HEK293 (cell line): Measurements from ENCODE around the gene METRNL.

Source experiments
- ZNF221 ChIP-seq: fragments of 450-650 bp; formaldehyde crosslinking; IDR thresholded peaks from 2 replicates; pipeline ENCODE4 v1.5.1; 2017; ENCODE audit warnings: missing biosample characterization, missing genetic modification characterization, borderline replicate concordance
- TF ChIP-seq, protein P1 (sequence below): fragments of 450-650 bp; formaldehyde crosslinking; IDR thresholded peaks from 2 replicates; pipeline ENCODE4 v1.5.1; 2016; ENCODE audit warnings: missing biosample characterization, missing genetic modification characterization
- TF ChIP-seq, protein P2 (sequence below): fragments of 450-650 bp; formaldehyde crosslinking; IDR thresholded peaks from 2 replicates; pipeline ENCODE4 v1.5.1; 2016; ENCODE audit warnings: missing biosample characterization, missing genetic modification characterization

DNA sequence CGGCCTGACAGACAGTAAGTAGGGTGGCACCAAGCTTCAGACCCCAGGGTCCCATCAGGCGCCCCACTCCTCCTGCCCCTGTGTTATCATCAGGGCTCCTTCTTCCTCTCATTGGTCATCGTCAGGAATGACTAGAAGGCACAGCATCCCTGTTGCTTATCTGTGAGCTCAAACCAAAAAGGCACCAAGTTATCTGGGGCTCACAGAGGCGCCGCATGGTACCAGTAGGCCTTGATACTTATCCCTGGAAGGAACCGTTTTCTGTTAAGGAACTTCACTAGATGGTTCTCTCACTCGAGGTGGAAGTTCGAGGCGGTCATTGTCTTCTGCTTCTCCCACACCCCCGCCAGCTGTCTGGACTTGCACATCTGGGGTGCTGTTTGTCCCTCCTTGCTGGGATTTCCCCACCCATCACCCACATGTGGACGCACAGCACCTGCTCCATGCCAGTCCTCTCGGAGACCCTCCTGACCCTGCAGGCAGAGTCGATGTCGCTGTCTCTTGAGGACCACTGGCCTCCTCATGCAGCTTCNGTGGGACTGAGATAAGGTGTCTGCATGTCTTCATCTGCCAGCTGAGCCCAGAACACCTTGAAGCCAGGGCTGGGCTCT is 52.1 kb downstream of the METRNL start:
- TF ChIP-seq, protein P1, sequence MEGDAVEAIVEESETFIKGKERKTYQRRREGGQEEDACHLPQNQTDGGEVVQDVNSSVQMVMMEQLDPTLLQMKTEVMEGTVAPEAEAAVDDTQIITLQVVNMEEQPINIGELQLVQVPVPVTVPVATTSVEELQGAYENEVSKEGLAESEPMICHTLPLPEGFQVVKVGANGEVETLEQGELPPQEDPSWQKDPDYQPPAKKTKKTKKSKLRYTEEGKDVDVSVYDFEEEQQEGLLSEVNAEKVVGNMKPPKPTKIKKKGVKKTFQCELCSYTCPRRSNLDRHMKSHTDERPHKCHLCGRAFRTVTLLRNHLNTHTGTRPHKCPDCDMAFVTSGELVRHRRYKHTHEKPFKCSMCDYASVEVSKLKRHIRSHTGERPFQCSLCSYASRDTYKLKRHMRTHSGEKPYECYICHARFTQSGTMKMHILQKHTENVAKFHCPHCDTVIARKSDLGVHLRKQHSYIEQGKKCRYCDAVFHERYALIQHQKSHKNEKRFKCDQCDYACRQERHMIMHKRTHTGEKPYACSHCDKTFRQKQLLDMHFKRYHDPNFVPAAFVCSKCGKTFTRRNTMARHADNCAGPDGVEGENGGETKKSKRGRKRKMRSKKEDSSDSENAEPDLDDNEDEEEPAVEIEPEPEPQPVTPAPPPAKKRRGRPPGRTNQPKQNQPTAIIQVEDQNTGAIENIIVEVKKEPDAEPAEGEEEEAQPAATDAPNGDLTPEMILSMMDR (tag by site-specific recombination) = no peak
- TF ChIP-seq ZNF221 (tag by site-specific recombination) = no peak
- TF ChIP-seq, protein P2, sequence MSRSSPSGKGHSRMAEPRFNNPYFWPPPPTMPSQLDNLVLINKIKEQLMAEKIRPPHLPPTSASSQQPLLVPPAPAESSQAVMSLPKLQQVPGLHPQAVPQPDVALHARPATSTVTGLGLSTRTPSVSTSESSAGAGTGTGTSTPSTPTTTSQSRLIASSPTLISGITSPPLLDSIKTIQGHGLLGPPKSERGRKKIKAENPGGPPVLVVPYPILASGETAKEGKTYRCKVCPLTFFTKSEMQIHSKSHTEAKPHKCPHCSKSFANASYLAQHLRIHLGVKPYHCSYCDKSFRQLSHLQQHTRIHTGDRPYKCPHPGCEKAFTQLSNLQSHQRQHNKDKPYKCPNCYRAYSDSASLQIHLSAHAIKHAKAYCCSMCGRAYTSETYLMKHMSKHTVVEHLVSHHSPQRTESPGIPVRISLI (tag by site-specific recombination) = no peak
